HTR-8/SVneo (cell line): ENCODE results near the gene TAS2R31.

ENCODE experiments used
- DNase-seq: peaks from one replicate; pipeline ENCODE4 v3.0.0; 2011; ENCODE audit warnings: low spot score, mixed read lengths; ENCODE audit not compliant: insufficient read length
- FAIRE-seq: peaks from 2 replicates; lab custom pipeline; 2011; peaks lifted over from hg19 to GRCh38; lab: Jason Lieb, UNC

The TAS2R31 gene

DNA sequence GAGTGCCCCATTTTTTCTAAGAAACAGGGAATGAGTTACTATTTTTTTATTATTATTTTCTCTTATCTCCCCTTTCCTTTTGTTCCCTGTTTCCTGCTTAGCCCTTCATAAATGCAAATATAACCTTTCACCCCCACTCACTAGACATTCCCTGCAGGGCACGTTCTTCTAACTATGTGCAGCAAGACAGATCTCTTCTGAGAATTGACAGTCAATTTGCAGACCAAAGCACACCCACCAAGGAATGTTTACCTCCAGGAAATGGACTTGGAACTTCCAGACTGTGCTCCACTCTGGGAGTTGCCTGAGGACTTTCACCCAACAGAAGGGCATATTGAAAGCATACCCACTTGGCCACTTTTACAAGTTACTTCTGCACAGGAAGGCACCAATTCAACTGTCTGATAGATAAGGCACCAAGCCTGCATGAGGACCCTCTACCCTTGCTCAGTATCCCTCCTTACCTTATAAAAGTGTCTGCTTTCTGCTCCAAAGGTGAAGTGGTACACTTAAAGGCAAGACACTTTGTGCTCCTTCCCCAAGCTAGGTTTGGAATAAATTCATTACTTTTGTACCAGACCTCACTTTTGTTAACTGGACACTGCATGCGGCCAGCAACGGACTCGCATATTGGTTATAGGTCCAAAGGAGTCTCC, 15.3 kb downstream of the TAS2R31 start:
- FAIRE-seq (no peak), DNase-seq (no peak)

- DNase-seq = no peak
- no peak for FAIRE-seq
Measured at GRCh38 chr12:11014234-11014633, 17.0 kb downstream of the TAS2R31 start.

DNA sequence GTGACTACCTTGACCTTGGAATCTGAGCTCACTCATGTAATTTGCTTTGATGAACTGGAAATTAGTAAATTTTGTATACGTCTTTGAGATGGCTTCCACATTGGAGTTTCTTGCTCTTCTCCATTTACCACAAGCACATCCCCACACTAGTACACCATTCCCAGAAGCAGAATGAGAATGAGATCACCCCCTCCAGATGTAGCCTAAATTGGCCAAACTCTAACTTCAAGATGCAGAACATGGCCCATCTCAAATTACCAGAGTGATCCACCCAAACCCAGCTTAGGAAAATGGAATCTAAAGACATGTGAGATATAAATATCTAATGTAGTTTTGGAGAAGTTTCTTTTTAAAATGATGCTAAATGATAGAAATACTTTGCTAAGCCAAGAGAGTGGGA, 23.6 kb downstream of the TAS2R31 start:
- DNase-seq (no peak), FAIRE-seq (no peak)

DNA sequence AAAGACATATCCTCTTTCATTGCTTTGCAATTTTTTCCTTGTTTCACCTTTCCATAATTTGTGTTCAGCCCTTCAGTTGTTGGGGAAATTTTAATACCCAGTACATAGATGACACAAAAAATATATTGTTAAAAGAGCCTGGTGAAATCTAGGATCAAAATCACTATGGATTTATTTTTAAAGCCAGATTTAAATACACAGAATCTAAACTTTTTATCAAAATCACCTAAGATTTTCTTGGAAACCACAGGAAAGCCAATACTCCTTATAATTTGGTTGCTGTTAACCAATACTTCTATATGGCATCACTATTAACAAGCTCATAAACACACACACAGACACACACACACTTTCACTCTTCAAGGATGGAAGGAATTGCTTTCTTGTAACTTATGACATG, 33.0 kb downstream of the TAS2R31 start, which contains the start of gene TAS2R20:
Gene TAS2R20 (minus strand): TSS at position 101 of the 400 bp plus-strand sequence. CDS start 429 bp downstream, outside the sequence.
- DNase-seq = no peak
- FAIRE-seq = no peak

DNA sequence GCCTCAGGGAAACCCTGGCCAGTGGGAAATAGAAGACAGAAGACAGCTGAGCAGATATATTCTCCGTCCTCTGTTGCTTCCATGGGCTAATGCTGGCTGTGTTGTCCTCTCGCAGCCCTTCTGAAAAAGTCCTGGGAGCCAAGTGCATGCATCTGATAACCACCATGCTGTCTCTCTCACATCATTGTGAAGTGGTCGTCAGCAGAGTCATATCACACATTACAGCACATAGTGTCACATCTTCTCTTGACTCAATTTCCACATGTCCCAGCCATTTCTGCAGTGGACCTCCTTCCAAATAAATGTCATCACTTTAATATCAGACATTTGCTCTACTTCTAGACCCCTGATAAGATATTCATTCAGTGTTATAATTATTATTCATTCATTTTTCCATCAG, 36.9 kb downstream of the TAS2R31 start:
- DNase-seq (no peak), FAIRE-seq (no peak)

GRCh38 chr12:10989107-10989506, 42.1 kb downstream of the TAS2R31 start:
- DNase-seq (no peak), FAIRE-seq (no peak)

DNA sequence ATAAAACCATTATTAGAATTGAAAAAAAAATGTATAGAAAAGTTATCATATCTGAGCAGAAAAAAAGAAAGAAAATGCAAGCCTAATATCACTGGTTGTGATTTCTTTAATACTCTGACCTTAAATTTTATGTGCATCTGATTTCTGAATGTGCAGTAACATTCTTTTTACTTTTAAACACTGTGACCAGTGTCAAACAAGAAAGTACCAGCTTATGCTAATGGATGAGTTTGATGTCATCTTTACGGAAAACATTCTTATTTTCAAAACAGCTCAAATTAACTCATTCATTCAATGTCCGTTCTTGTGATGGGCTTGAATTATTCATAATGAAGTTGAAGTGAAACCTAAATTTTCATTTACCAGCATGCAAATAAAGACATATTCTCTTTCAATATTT, 44.4 kb downstream of the TAS2R31 start, which contains the start of gene TAS2R50:
Gene TAS2R50 (minus strand): TSS at position 101 of the 400 bp plus-strand sequence. CDS start 52 bp downstream, at position 49.
- FAIRE-seq (no peak), DNase-seq (no peak)

- FAIRE-seq = no peak
- DNase-seq = no peak
Measured at GRCh38 chr12:10982244-10982643, 49.0 kb downstream of the TAS2R31 start.
